Heart left ventricle (tissue), 13 donors: ENCODE data around the gene CACNA1D.

Experiments
- CTCF ChIP-seq, 12 donors: fragments of 200-600 bp; sonication (generic) in 4 of 12; IDR thresholded peaks; one replicate each; pipeline versions ENCODE4 v1.5.0 to v1.8.0; 2018 to 2022; ENCODE audit warnings: antibody characterized with exemption in 12 of 12, mild to moderate bottlenecking in 5 of 12
- POLR2A ChIP-seq, 2 donors: fragments of 450-650 bp; IDR thresholded peaks; one replicate each; pipeline ENCODE4 v1.6.1; 2017; ENCODE audit warnings: antibody characterized with exemption in 2 of 2, mild to moderate bottlenecking in 2 of 2, moderate library complexity in 2 of 2
- donor health status: ischemic (EF 13 %, LVEDD 7.1; RV severe dilation, severe dysfunction).
- donor health status: DM: no; HTN: yes; CAD: no.
- donor health status: DM: no; HTN: no; CAD: no.
- donor health status: ischemic (EF 25% LVEDD 6.9; RV normal size, moderate dysfunction).
- donor health status: ischemic (EF 25% LVEDD 5.7; RV mildly dilated, moderate dysfunction).
- donor health status: ischemic (EF 35%, LVEDD 5.7; RV mildly dilated, moderate dysfunction).
- donor health status: nonischemic (EF 11% LVEDD 7.7; RV severe dilation, severe dysfunction).
- donor health status: DM: yes; HTN: yes; CAD: no.
- donor health status: PGD.
- donor health status: ischemic (EF 29% LVEDD 5.4; RV normal size, mild dysfunction).
- donor health status: nonischemic (EF 23%, LVEDD 6.1; RV moderate dilation, normal function).

- TF ChIP-seq CTCF (IDR thresholded peaks at IDR 0.05) (no peak), POLR2A (IDR thresholded peaks at IDR 0.05) (no peak)
Measured at GRCh38 chr3:53859178-53859577, 364.8 kb downstream of the CACNA1D start.
